HG03097 (cell line): ENCODE results near the gene CCDC106.

ENCODE experiments used
- ATAC-seq: cut with Tn5 transposase; IDR thresholded peaks from one replicate; pipeline ENCODE4 v1.9.1; 2021; ENCODE audit not compliant: unreplicated experiment, low FRiP score

CCDC106 gene

GRCh38 chr19:55679343-55680257 lies 31.6 kb downstream of the CCDC106 start:
- ATAC-seq = no peak

- ATAC-seq = no peak
Measured at GRCh38 chr19:55680339-55681130, 32.5 kb downstream of the CCDC106 start.

GRCh38 chr19:55681131-55682092 lies 33.4 kb downstream of the CCDC106 start:
- ATAC-seq = no peak

- ATAC-seq = no peak
Measured at GRCh38 chr19:55683449-55684261, 35.6 kb downstream of the CCDC106 start.

- ATAC-seq = no peak
Measured at GRCh38 chr19:55684946-55685681, 37.1 kb downstream of the CCDC106 start.

GRCh38 chr19:55685776-55686175 lies 37.8 kb downstream of the CCDC106 start:
- ATAC-seq = no peak

GRCh38 chr19:55686311-55687050 lies 38.5 kb downstream of the CCDC106 start:
- ATAC-seq = no peak

GRCh38 chr19:55687281-55688201 lies 39.5 kb downstream of the CCDC106 start:
- no peak for ATAC-seq

GRCh38 chr19:55688422-55689218 lies 40.6 kb downstream of the CCDC106 start:
- ATAC-seq = no peak

GRCh38 chr19:55689411-55690108 lies 41.5 kb downstream of the CCDC106 start:
- no peak for ATAC-seq

GRCh38 chr19:55690109-55690768 lies 42.2 kb downstream of the CCDC106 start:
- ATAC-seq = no peak

GRCh38 chr19:55690769-55691545 lies 42.9 kb downstream of the CCDC106 start:
- ATAC-seq = no peak

- ATAC-seq = no peak
Measured at GRCh38 chr19:55691561-55692481, 43.8 kb downstream of the CCDC106 start.

GRCh38 chr19:55692681-55693081 lies 44.7 kb downstream of the CCDC106 start:
- no peak for ATAC-seq
